Fibroblast of skin of abdomen (primary cell): ENCODE measurements around the gene CYP1A1.
"Not testable (repeated sequence)": the region's sequence is repeated elsewhere in the genome, so short reads cannot be mapped to it uniquely, and the experiment has no call there.

Source experiments
- DNase-seq: peaks from one replicate; pipeline ENCODE4 v3.0.0-alpha.2; 2013

The CYP1A1 gene

GRCh38 chr15:74733269-74733668, 7.9 kb upstream of the CYP1A1 start:
- DNase-seq, result no peak

- DNase-seq, result no peak
Observed at GRCh38 chr15:74732846-74733245, 7.5 kb upstream of the CYP1A1 start.

- no peak for DNase-seq
Observed at GRCh38 chr15:74730619-74731316, 5.4 kb upstream of the CYP1A1 start.

- DNase-seq, result not testable (repeated sequence)
Observed at GRCh38 chr15:74729372-74729771, 4.0 kb upstream of the CYP1A1 start.

DNA sequence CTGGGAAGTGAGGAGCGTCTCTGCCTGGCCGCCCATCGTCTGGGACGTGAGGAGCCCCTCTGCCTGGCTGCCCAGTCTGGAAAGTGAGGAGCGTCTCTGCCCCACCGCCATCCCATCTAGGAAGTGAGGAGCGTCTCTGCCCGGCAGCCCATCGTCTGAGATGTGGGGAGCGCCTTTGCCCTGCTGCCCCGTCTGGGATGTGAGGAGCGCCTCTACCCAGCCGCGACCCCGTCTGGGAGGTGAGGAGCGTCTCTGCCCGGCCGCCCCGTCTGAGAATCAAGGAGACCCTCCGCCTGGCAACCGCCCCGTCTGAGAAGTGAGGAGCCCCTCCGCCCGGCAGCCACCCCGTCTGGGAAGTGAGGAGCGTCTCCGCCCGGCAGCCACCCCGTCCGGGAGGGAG, 3.4 kb upstream of the CYP1A1 start:
- DNase-seq, result not testable (repeated sequence)

- DNase-seq, result no peak
Observed at GRCh38 chr15:74727727-74728126, 2.4 kb upstream of the CYP1A1 start.

GRCh38 chr15:74726774-74727164, 1.4 kb upstream of the CYP1A1 start:
- no peak for DNase-seq

DNA sequence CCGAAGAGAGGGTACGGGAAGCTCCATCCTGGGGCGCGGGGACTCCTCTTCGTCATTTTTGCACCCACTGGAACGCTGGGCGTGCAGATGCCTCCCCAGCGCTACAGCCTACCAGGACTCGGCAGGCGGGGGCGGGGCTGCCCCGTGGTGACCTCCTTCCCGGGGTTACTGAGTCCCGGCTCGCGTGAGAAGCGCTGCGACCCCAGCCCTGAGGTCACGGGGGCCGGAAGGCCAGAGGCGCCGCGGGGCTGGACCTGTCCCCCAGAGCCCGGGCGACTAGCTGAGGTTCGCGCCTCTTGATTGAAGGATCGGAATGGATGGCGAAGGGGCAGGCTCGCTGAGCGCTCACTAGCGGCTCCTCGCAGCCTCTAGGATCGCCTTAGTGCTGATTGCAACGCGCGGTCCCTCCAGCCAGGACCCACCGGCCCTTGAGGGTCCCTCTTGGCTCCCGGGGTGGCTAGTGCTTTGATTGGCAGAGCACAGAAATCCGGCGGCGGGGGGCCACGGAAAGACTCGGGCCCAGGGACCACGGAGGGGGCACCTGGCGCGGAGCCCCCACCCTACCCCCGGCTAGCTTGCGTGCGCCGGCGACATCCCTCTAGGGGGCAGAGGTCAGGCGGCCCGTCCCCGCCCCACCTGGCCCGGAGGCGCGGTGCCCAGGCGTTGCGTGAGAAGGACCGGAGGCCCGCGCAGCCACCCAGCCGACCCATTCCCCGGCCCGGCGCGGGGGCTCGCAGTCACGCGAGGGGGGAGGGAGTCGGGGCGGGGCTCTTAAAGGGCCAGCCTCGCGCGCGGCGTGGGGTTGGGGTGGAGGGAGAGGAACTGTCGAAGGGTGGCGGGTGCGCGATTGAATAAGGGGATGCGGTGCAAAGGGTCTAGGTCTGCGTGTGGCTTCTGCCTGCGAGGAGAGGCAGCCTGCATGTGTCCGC, 781 bp upstream of the CYP1A1 start:
- no peak for DNase-seq

DNA sequence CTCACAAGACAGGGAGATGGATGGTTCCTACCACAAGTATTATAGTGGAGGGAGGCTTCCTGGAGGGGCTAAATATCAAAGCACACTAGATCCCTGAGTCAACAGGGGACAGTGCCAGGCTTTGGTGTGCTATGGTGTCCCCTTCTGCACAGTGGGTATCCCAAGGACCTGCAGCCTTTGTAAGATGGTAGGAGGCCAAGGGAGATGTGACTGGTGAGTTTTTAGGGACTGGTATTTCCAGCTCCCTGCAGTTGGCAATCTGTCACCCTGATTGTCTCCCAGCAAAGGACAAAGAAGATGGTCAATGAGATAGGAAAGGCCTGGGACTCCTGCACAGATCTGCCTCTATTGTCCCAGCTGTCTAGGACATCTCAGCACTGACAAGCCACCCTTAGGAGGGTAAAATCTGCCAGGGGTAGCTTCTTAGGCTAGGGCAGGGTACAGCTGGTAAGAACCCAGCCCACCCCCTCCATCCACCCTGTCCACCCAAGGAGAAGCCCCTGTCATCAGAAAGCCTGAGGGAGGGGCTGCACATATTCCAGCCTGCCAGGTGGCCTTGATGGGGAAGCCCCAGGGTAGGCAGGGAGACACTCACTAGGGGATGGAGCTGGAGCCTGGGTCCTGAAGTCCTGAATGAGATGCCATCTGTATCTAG, 631 bp downstream of the CYP1A1 start:
- no peak for DNase-seq

DNA sequence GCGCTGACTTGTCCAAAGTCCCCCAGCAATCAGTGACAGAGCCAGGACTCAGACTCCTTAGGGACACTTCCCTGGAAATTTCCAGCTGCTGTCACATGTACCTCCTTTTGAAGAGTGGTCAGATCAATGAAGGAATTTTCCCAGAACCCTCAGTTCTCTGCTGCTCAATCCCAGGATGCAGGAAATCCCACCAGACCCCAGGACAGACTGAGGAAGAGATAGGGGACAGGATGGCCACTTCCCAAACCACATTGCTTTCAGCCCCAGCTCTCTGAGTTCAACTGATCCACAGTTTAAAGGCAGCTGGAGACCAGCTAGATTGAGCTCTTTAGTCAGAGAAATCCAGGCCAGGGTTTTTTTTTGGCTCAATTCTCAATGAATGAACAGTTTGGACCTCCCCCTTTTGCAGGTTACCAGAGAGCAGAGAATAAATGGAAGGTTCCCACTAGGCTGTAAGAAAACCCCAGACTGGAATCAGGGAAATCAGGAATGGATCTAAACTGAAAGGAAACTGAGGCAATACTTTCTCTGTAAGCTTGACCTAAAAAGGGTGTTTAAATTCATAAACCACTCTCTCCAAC, 1.5 kb downstream of the CYP1A1 start:
- DNase-seq, result peak; percentile 35

DNA sequence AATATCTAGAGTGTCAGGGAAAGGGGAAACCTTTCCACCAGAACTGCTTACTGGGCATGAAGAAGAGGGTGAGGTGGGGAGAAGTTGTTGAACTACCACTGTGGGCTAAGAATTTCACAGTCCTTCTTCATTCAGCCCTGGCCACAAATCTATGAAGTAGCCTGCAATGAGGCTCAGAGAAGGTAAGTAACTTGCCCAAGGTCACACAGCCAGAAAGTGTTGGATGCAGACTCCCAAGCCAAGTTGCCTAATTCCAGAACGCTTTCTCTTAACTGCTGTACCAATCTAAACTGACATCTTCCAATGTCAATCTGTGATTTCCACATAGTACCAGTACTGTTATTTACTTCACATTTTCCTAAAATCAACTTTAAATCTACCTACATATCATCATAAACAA, 2.1 kb downstream of the CYP1A1 start:
- DNase-seq, result no peak

- DNase-seq, result no peak
Observed at GRCh38 chr15:74722591-74722990, 2.7 kb downstream of the CYP1A1 start.

- DNase-seq, result no peak
Observed at GRCh38 chr15:74716651-74717050, 8.7 kb downstream of the CYP1A1 start.

- no peak for DNase-seq
Observed at GRCh38 chr15:74712311-74712710, 13.0 kb downstream of the CYP1A1 start.

GRCh38 chr15:74710319-74711094, 14.8 kb downstream of the CYP1A1 start:
- DNase-seq, result no peak

DNA sequence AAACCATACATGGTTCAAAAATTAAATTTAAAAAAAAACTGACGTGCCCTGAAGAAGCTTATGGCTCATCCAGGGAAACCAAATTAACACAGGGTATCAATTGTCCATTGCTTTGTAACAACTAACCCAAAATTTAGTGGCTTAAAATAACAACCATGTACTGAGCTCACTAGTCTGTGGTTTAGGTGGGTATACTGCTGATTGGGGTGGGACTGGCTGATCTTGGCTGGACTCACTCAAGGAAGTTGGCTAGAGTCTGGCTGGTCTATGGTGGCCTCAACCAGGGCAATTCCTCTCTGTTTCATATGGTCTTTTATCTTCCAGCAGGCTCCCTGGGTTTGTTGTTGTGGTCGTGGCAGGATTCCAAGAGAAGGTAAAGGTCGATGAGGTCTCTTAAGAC, 15.4 kb downstream of the CYP1A1 start:
- DNase-seq, result no peak

GRCh38 chr15:74709011-74709410, 16.3 kb downstream of the CYP1A1 start:
- DNase-seq, result no peak

DNA sequence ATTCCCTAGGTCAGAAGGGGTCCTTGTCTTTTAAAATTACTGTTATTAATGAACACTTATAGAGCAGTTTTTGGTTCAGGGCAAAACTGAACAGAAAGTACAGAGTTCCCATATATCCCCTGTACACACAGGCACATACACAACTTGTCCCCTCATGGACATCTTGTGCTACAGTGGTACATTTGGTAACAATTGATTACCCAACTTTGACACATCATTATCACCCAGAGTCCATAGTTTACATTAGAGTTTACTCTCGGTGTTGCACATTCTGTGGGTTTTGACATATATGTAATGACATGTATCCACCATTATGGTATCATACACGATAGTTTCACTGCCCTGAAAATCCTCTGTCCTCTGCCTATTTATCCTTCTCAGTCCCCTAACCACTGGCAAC, 28.5 kb downstream of the CYP1A1 start:
- no peak for DNase-seq

GRCh38 chr15:74696398-74696729, 29.0 kb downstream of the CYP1A1 start:
- DNase-seq, result no peak

DNA sequence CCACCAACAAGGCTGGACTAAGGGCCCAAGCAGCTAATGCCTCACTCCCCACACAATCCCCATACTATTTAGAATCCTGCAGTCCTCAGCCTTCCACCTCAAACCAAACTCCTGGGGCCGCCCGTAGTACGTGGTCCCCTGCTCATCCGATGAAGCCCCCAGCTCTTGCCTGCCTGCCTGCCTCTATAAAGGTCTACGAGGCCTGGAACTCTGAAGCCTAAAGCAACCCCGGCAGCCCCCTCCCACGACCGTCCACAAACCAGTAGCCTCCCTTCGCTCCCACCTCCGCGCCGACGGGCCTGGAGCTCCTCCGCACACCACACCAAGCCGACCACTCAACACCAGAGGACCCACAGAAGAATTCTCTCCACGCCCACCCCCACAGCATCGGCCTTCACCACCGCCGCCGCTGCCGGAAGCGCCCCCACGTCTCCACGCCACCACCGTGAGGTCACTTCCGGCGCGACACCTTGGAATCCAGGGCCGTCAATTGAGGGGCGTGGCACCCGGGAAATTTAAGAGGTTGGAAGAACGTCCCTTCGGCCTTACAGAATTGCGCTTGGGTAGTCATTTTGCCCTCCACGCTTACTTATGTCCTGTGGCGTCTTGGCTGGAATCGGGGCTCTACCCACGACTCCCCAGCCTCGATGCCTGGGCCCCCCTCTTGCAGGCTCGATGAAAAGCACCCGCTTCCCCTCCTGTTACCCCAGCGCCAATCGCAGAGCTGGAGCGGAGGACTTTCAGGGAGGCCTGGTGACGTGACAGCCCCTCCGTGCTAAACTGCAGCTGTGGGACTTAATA, 29.5 kb downstream of the CYP1A1 start, which contains the start of gene EDC3:
TSS of gene EDC3 (minus strand) at position 428 of the 801 bp plus-strand sequence. CDS start 20,900 bp downstream, outside the sequence.
- DNase-seq, result peak; percentile 87

DNA sequence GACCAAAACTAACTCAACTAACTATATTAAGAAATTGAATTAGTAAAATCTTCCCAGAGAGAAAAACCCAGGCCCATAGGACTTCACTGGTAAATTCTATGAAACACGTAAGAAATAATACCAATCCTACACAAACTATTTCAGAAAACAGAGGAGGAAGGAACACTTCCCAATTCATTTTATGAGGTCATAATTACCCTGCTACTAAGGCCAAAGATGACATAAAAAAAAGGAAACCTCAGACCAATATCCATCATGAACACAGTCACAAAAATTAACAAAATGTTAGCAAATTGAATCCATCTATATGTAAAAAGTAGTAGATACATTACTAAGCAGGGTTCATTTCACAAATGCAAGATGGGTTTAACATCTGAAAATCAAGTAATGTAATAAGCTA, 33.0 kb downstream of the CYP1A1 start:
- DNase-seq, result no peak
